COLO668 (cell line): ENCODE results near the gene PPP2R2C.
A peak's percentile ranks its signal among the peaks of the same experiment; 100 is the strongest.

ENCODE experiments used
- DNase-seq: peaks from one replicate; lab custom pipeline; 2025; ENCODE audit not compliant: unreplicated experiment; lab: John Stamatoyannopoulos, UW

PPP2R2C gene

GRCh38 chr4:6494431-6495295, 22.2 kb upstream of the PPP2R2C start:
- DNase-seq, result no peak

GRCh38 chr4:6493658-6494304, 21.4 kb upstream of the PPP2R2C start:
- peak; percentile 39 for DNase-seq

GRCh38 chr4:6492861-6493657, 20.6 kb upstream of the PPP2R2C start:
- no peak for DNase-seq

- no peak for DNase-seq
Observed at GRCh38 chr4:6492027-6492590, 19.7 kb upstream of the PPP2R2C start.

- DNase-seq, result no peak
Observed at GRCh38 chr4:6491235-6491634, 18.8 kb upstream of the PPP2R2C start.

GRCh38 chr4:6489927-6490326, 17.5 kb upstream of the PPP2R2C start:
- DNase-seq, result no peak

- no peak for DNase-seq
Observed at GRCh38 chr4:6487466-6487865, 15.1 kb upstream of the PPP2R2C start.

- no peak for DNase-seq
Observed at GRCh38 chr4:6480534-6481088, 8.2 kb upstream of the PPP2R2C start.

GRCh38 chr4:6478546-6479220, 6.3 kb upstream of the PPP2R2C start:
- no peak for DNase-seq

- DNase-seq, result no peak
Observed at GRCh38 chr4:6476893-6477292, 4.5 kb upstream of the PPP2R2C start.

GRCh38 chr4:6475492-6476020, 3.1 kb upstream of the PPP2R2C start:
- DNase-seq, result no peak

- DNase-seq, result no peak
Observed at GRCh38 chr4:6474705-6475457, 2.5 kb upstream of the PPP2R2C start.

- DNase-seq, result peak; percentile 27
Observed at GRCh38 chr4:6474053-6474568, 1.7 kb upstream of the PPP2R2C start.

GRCh38 chr4:6473264-6474052, 1.0 kb upstream of the PPP2R2C start:
- no peak for DNase-seq

- peak; percentile 49 for DNase-seq
Observed at GRCh38 chr4:6472008-6472386, 417 bp downstream of the PPP2R2C start.

- no peak for DNase-seq
Observed at GRCh38 chr4:6471307-6472007, 957 bp downstream of the PPP2R2C start.

GRCh38 chr4:6470502-6471306, 1.7 kb downstream of the PPP2R2C start:
- DNase-seq, result peak; percentile 59
